Lower lobe of right lung (tissue), 2 donors: ENCODE results near the gene PARD6G. TPM values are rescaled to one million over a fixed set of nuclear protein-coding genes. Genes with fewer than 3 reads are reported as not detected.

Experiments used
- ATAC-seq, 2 donors: fragments of 200-7000 bp; cut with Tn5 transposase; one replicate each; pipeline ENCODE4 v1.9.1; 2020 to 2022; ENCODE audit warnings: mild to moderate bottlenecking in 2 of 2, moderate library complexity in 2 of 2
- DNase-seq: peaks from one replicate; pipeline ENCODE4 v3.0.0-alpha.2; 2020
- H3K27ac ChIP-seq: fragments of 200-600 bp; one replicate; pipeline ENCODE4 v1.8.0; 2022
- H3K27me3 ChIP-seq: fragments of 200-600 bp; one replicate; pipeline ENCODE4 v1.8.0; 2022; ENCODE audit warnings: low read depth
- H3K36me3 ChIP-seq: fragments of 200-600 bp; one replicate; pipeline ENCODE4 v1.8.0; 2022; ENCODE audit warnings: mild to moderate bottlenecking
- H3K4me1 ChIP-seq: fragments of 200-600 bp; one replicate; pipeline ENCODE4 v1.8.0; 2022
- H3K4me3 ChIP-seq: fragments of 200-600 bp; one replicate; pipeline ENCODE4 v1.8.0; 2022; ENCODE audit warnings: mild to moderate bottlenecking
- H3K9me3 ChIP-seq: fragments of 200-600 bp; one replicate; pipeline ENCODE4 v1.8.0; 2022
- intact Hi-C: fragments of 100-400 bp; cut with DNase I; formaldehyde crosslinking; loops from one replicate; pipeline ENCODE4 v1.11.0; 2022
- total RNA-seq: library from RNA; stranded (reverse); fragmentation: NEBNext Ultra II Directional; extraction: Animal tissue kit (Norgen Biotek cat#: 25700); gene quantifications from one replicate; pipeline ENCODE4 v1.2.1, GENCODE V29; 2021
- TF ChIP-seq, protein P1 (sequence below): fragments of 200-600 bp; IDR thresholded peaks from one replicate; pipeline ENCODE4 v1.8.0; 2022; ENCODE audit warnings: antibody characterized with exemption, mild to moderate bottlenecking
- donor health status: DM: no; HTN: yes; CAD: no; lungs with severe emphysema.

The PARD6G gene
- total RNA-seq, 1 donor from 2014 or later = 7.3 TPM

DNA sequence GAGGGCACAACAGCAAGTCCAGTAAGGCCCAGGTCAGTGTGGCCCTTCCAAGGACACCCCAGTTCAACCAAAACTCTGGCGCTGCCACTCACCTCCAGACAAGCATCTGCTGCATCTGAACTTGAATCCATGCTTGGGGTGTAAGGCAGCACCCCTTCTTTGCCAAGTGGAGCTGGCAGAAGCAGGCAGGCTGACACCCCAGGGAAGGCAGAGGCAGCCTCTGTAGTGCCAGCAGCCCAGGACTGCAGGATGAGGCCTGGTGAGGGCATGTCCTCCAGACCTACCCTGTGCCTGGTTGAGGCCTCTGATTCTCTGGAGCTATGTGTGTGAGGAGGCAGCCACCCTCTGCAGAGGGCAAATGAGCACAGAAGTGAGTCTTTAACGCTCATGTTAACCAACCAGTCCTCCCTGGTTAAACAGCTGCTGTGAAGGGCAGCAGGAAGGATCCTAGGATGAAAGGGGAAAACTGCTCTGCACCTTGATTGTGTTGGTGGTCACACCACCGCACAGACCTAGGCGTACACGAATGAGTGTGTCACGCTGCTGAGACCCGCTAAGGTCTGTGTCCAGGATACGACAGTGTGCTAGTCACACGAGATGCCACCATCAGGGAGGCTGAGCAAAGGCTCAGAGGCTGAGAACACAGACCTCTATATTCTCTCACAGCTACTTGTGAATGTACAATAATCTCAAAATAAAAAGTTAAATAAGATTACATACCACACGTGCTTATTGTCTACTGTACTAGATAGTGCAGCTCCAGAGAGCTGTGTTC lies 2.2 kb downstream of the PARD6G start:
- TF ChIP-seq, protein P1, sequence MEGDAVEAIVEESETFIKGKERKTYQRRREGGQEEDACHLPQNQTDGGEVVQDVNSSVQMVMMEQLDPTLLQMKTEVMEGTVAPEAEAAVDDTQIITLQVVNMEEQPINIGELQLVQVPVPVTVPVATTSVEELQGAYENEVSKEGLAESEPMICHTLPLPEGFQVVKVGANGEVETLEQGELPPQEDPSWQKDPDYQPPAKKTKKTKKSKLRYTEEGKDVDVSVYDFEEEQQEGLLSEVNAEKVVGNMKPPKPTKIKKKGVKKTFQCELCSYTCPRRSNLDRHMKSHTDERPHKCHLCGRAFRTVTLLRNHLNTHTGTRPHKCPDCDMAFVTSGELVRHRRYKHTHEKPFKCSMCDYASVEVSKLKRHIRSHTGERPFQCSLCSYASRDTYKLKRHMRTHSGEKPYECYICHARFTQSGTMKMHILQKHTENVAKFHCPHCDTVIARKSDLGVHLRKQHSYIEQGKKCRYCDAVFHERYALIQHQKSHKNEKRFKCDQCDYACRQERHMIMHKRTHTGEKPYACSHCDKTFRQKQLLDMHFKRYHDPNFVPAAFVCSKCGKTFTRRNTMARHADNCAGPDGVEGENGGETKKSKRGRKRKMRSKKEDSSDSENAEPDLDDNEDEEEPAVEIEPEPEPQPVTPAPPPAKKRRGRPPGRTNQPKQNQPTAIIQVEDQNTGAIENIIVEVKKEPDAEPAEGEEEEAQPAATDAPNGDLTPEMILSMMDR = no peak
- peaks cover 9% of the 10 kb centered on the region for H3K27me3 ChIP-seq
- no peak overlapping the region for H3K27ac ChIP-seq
- no peaks in the 10 kb centered on the region for H3K36me3 ChIP-seq
- ATAC-seq (no peak), DNase-seq (no peak)
- intact Hi-C loops = no loop called here
- H3K4me1 ChIP-seq = peaks cover 12% of the 10 kb centered on the region
- H3K4me3 ChIP-seq = peak overlapping the region; percentile 74
- H3K9me3 ChIP-seq = no peaks in the 10 kb centered on the region

DNA sequence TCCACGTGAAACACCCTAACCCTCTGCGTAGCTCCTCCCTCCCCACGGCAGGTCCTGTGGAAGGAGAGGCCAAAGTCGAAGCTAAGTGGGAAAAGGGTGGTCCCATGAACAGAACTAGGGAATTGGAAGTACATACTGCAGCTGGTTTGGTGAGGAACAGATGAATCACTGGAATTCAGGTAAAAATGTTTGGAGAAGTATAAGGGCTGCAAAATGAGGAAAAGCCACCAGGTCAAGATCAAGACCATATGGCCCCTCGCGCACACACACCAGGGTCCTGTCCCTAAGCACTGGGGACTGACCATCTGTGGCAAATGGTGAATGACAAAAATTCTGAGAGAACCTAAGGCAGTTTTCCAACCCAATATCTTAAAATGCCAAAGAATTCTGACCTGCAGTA lies 3.1 kb downstream of the PARD6G start:
- H3K4me1 ChIP-seq = peaks cover 12% of the 10 kb centered on the region
- intact Hi-C loops = no loop called here
- no peak for ATAC-seq

DNA sequence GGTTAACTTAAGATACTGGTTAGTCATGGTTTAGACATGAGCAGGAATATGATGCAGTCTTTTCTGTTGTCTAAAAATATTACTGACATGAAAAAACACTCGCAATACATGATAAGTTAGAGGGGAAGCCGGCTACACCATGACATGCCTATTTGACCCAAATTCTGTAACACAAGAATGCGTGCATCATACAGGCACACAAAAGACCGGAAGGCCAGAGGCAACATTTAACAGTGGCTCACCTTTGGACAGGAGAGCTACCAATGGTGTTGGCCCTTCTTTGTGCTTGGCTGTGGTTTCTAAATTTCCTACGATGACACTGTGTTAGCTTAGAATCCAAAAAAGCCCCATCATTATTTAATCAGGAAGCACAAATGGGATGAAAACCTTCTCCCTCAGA lies 4.1 kb downstream of the PARD6G start:
- H3K27ac ChIP-seq = no peak overlapping the region
- no peaks in the 10 kb centered on the region for H3K9me3 ChIP-seq
- no peak overlapping the region for H3K4me3 ChIP-seq
- H3K27me3 ChIP-seq = peaks cover 9% of the 10 kb centered on the region
- TF ChIP-seq, protein P1 = no peak
- ATAC-seq (no peak), DNase-seq (no peak)
- intact Hi-C loops = no loop called here
- no peaks in the 10 kb centered on the region for H3K36me3 ChIP-seq
- peaks cover 12% of the 10 kb centered on the region for H3K4me1 ChIP-seq

More for the DNA sequence above, 3.1 kb downstream of the PARD6G start:
- Histone ChIP-seq H3K27ac (no peak overlapping the region), H3K4me3 (no peak overlapping the region), H3K27me3 (peaks cover 9% of the 10 kb centered on the region), H3K9me3 (no peaks in the 10 kb centered on the region), H3K36me3 (no peaks in the 10 kb centered on the region)
- TF ChIP-seq, protein P1 = no peak
- DNase-seq = no peak

DNA sequence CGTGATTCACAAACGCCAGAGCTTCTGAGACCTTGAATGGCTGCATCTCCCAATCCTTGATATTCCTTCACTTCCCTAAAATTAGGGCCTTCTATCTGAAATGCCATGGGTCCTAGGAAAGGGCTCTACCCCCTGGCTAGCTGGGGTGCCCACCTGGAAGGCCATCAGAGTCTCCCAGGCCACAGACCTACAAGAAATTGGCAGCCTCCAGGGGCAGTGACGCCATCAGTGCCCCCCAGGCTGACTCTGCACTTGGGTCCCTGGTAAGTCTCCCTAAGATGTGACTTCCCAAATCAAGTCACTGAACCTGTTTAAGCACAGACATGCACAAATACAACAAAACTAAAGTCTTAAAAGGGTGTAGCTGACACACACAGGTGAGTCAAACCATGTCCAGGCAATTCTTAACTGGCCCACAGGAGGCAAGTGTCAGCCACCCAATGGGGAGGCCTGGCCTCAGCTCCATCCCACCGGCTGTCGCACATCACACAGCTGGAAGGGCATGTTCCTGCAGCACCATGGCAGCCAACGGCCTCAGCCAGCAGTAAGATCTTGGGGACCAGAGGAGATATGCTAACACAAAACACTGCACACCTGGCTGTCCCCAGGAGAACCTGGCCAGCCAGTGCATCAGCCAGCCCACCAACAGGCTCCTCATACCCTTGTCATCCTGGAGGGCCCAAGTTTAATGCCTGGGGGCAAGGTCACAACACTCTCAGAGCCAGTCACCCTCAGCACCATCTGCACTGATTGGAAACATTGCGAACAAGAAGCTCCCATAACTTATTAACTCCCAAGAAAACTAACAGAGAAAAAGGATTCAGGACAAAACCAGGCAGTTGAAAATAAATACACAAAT lies 5.2 kb downstream of the PARD6G start:
- H3K4me3 ChIP-seq = no peak overlapping the region
- peaks cover 9% of the 10 kb centered on the region for H3K27me3 ChIP-seq
- H3K4me1 ChIP-seq = peaks cover 12% of the 10 kb centered on the region
- no peak for DNase-seq
- no peak overlapping the region for H3K27ac ChIP-seq
- H3K36me3 ChIP-seq = no peaks in the 10 kb centered on the region
- H3K9me3 ChIP-seq = no peaks in the 10 kb centered on the region
- intact Hi-C loops = no loop called here
- ATAC-seq = no peak
- TF ChIP-seq, protein P1 = no peak

DNA sequence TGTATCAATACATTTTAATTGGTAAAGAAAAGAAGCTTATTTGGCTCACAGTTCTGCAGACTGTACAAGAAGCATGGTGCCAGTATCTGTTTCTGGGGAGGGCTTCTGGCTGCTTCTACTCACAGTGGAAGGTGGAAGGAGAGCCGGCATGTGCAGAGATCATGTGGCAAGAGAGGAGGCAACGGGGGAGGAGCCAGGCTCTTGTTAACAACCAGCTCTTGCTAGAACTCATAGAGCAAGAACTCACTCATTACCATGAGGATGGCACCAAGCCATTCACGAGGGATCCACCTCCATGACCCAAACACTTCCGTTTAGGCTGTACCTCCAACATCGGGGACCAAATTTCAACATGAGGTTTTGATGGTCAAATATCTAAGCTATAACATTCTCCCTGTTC lies 7.5 kb downstream of the PARD6G start:
- no peak for ATAC-seq
- H3K9me3 ChIP-seq = no peaks in the 10 kb centered on the region
- TF ChIP-seq, protein P1 = no peak

More for the DNA sequence above, 7.5 kb downstream of the PARD6G start:
- Histone ChIP-seq H3K27ac (no peak overlapping the region), H3K36me3 (no peaks in the 10 kb centered on the region), H3K4me3 (no peak overlapping the region), H3K4me1 (no peaks in the 10 kb centered on the region), H3K27me3 (no peaks in the 10 kb centered on the region)
- intact Hi-C loops = no loop called here
- DNase-seq = no peak
